Activated naive CD4-positive, alpha-beta T cell treated with anti-CD3 and anti-CD28 coated beads, Interleukin-2, amount 10 ng/mL, durations not matched to agents 7 days and 5 days (primary cell): ENCODE data around the gene HTR3C.
"Not testable (repeated sequence)": the region's sequence is repeated elsewhere in the genome, so short reads cannot be mapped to it uniquely, and the experiment has no call there.

Experiments used
- CTCF ChIA-PET: fragments of 350-600 bp; sonication (Branson Sonifier 250); formaldehyde crosslinking; loops from one replicate; lab custom pipeline; 2021; ENCODE audit warnings: antibody characterized with exemption; lab: Charles Lee
- DNase-seq: peaks from one replicate; pipeline ENCODE4 v3.0.0-alpha.2; 2020
- H3K27ac Mint-ChIP-seq: one replicate; pipeline ENCODE4 v1.8.0; 2021; ENCODE audit warnings: mild to moderate bottlenecking, moderate library complexity, mixed read lengths
- H3K27me3 Mint-ChIP-seq: one replicate; pipeline ENCODE4 v1.8.0; 2021; ENCODE audit warnings: mild to moderate bottlenecking, mixed read lengths
- H3K36me3 Mint-ChIP-seq: one replicate; pipeline ENCODE4 v1.8.0; 2021; ENCODE audit warnings: mixed read lengths
- H3K4me1 Mint-ChIP-seq: one replicate; pipeline ENCODE4 v1.8.0; 2021; ENCODE audit warnings: mixed read lengths
- H3K4me3 Mint-ChIP-seq: one replicate; pipeline ENCODE4 v1.8.0; 2021; ENCODE audit warnings: mild to moderate bottlenecking, moderate library complexity, mixed read lengths
- H3K9me3 Mint-ChIP-seq: one replicate; pipeline ENCODE4 v1.8.0; 2021; ENCODE audit warnings: mixed read lengths

HTR3C gene

GRCh38 chr3:184050217-184050847 is 2.5 kb upstream of the HTR3C start:
- no peak overlapping the region for H3K27ac Mint-ChIP-seq
- peaks cover 34% of the 10 kb centered on the region for H3K27me3 Mint-ChIP-seq
- H3K9me3 Mint-ChIP-seq: no peaks in the 10 kb centered on the region
- DNase-seq: no peak
- H3K4me3 Mint-ChIP-seq: no peak overlapping the region
- no peaks in the 10 kb centered on the region for H3K4me1 Mint-ChIP-seq
- CTCF ChIA-PET: no interaction called here
- no peaks in the 10 kb centered on the region for H3K36me3 Mint-ChIP-seq

GRCh38 chr3:184058029-184058428 is 5.2 kb downstream of the HTR3C start:
- Mint-ChIP-seq H3K4me1 (no peaks in the 10 kb centered on the region), H3K4me3 (no peak overlapping the region), H3K9me3 (no peaks in the 10 kb centered on the region), H3K27me3 (peaks cover 18% of the 10 kb centered on the region), H3K36me3 (no peaks in the 10 kb centered on the region), H3K27ac (no peak overlapping the region)
- CTCF ChIA-PET: no interaction called here
- no peak for DNase-seq

GRCh38 chr3:184059424-184059823 is 6.6 kb downstream of the HTR3C start:
- H3K4me1 Mint-ChIP-seq: no peaks in the 10 kb centered on the region
- no peaks in the 10 kb centered on the region for H3K36me3 Mint-ChIP-seq
- H3K27ac Mint-ChIP-seq: no peak overlapping the region
- H3K27me3 Mint-ChIP-seq: peaks cover 14% of the 10 kb centered on the region
- CTCF ChIA-PET: no interaction called here
- no peak for DNase-seq
- no peak overlapping the region for H3K4me3 Mint-ChIP-seq
- no peaks in the 10 kb centered on the region for H3K9me3 Mint-ChIP-seq

GRCh38 chr3:184062637-184063036 is 9.8 kb downstream of the HTR3C start:
- CTCF ChIA-PET: no interaction called here
- H3K4me1 Mint-ChIP-seq: no peaks in the 10 kb centered on the region
- no peak for DNase-seq
- H3K27ac Mint-ChIP-seq: no peak overlapping the region
- no peaks in the 10 kb centered on the region for H3K36me3 Mint-ChIP-seq
- H3K4me3 Mint-ChIP-seq: no peak overlapping the region
- peaks cover 20% of the 10 kb centered on the region for H3K27me3 Mint-ChIP-seq
- H3K9me3 Mint-ChIP-seq: no peaks in the 10 kb centered on the region

- Mint-ChIP-seq H3K9me3 (peaks cover 8% of the 10 kb centered on the region), H3K36me3 (no peaks in the 10 kb centered on the region), H3K27me3 (peaks cover 16% of the 10 kb centered on the region), H3K4me1 (no peaks in the 10 kb centered on the region), H3K4me3 (no peak overlapping the region), H3K27ac (no peak overlapping the region)
- CTCF ChIA-PET: no interaction called here
- no peak for DNase-seq
Observed at GRCh38 chr3:184066211-184066610, 13.4 kb downstream of the HTR3C start.

GRCh38 chr3:184067573-184068055 is 14.8 kb downstream of the HTR3C start:
- CTCF ChIA-PET: no interaction called here
- no peak overlapping the region for H3K4me3 Mint-ChIP-seq
- no peaks in the 10 kb centered on the region for H3K36me3 Mint-ChIP-seq
- DNase-seq: no peak
- peaks cover 23% of the 10 kb centered on the region for H3K27me3 Mint-ChIP-seq
- H3K9me3 Mint-ChIP-seq: peaks cover 8% of the 10 kb centered on the region
- no peaks in the 10 kb centered on the region for H3K4me1 Mint-ChIP-seq
- no peak overlapping the region for H3K27ac Mint-ChIP-seq

GRCh38 chr3:184068344-184068743 is 15.5 kb downstream of the HTR3C start:
- H3K4me1 Mint-ChIP-seq: no peaks in the 10 kb centered on the region
- CTCF ChIA-PET: no interaction called here
- no peak overlapping the region for H3K4me3 Mint-ChIP-seq
- no peaks in the 10 kb centered on the region for H3K36me3 Mint-ChIP-seq
- H3K27ac Mint-ChIP-seq: no peak overlapping the region
- peaks cover 23% of the 10 kb centered on the region for H3K27me3 Mint-ChIP-seq
- peaks cover 8% of the 10 kb centered on the region for H3K9me3 Mint-ChIP-seq
- no peak for DNase-seq

GRCh38 chr3:184071142-184071541 is 18.3 kb downstream of the HTR3C start:
- H3K27me3 Mint-ChIP-seq: peaks cover 26% of the 10 kb centered on the region
- H3K27ac Mint-ChIP-seq, H3K9me3 Mint-ChIP-seq, H3K36me3 Mint-ChIP-seq, DNase-seq, H3K4me1 Mint-ChIP-seq, H3K4me3 Mint-ChIP-seq, CTCF ChIA-PET: not testable (repeated sequence)

GRCh38 chr3:184073621-184074020 is 20.8 kb downstream of the HTR3C start:
- peaks cover 24% of the 10 kb centered on the region for H3K27me3 Mint-ChIP-seq
- no peak overlapping the region for H3K27ac Mint-ChIP-seq
- no peaks in the 10 kb centered on the region for H3K4me1 Mint-ChIP-seq
- no peak for DNase-seq
- H3K4me3 Mint-ChIP-seq: no peak overlapping the region
- peaks cover 6% of the 10 kb centered on the region for H3K9me3 Mint-ChIP-seq
- CTCF ChIA-PET: no interaction called here
- H3K36me3 Mint-ChIP-seq: no peaks in the 10 kb centered on the region

- CTCF ChIA-PET: no interaction called here
- H3K36me3 Mint-ChIP-seq: no peaks in the 10 kb centered on the region
- peaks cover 21% of the 10 kb centered on the region for H3K27me3 Mint-ChIP-seq
- H3K4me1 Mint-ChIP-seq: no peaks in the 10 kb centered on the region
- no peak overlapping the region for H3K27ac Mint-ChIP-seq
- no peak for DNase-seq
- no peak overlapping the region for H3K4me3 Mint-ChIP-seq
- peaks cover 1% of the 10 kb centered on the region for H3K9me3 Mint-ChIP-seq
Observed at GRCh38 chr3:184075901-184076300, 23.1 kb downstream of the HTR3C start.

GRCh38 chr3:184077881-184078280 is 25.0 kb downstream of the HTR3C start:
- no peak overlapping the region for H3K27ac Mint-ChIP-seq
- H3K4me3 Mint-ChIP-seq: no peak overlapping the region
- no peak for DNase-seq
- CTCF ChIA-PET: no interaction called here
- H3K9me3 Mint-ChIP-seq: no peaks in the 10 kb centered on the region
- no peaks in the 10 kb centered on the region for H3K4me1 Mint-ChIP-seq
- peaks cover 10% of the 10 kb centered on the region for H3K27me3 Mint-ChIP-seq
- H3K36me3 Mint-ChIP-seq: no peaks in the 10 kb centered on the region

GRCh38 chr3:184078851-184079250 is 26.0 kb downstream of the HTR3C start:
- no peak overlapping the region for H3K4me3 Mint-ChIP-seq
- CTCF ChIA-PET: no interaction called here
- peaks cover 10% of the 10 kb centered on the region for H3K27me3 Mint-ChIP-seq
- DNase-seq: no peak
- H3K27ac Mint-ChIP-seq: no peak overlapping the region
- no peaks in the 10 kb centered on the region for H3K4me1 Mint-ChIP-seq
- no peaks in the 10 kb centered on the region for H3K9me3 Mint-ChIP-seq
- no peaks in the 10 kb centered on the region for H3K36me3 Mint-ChIP-seq

GRCh38 chr3:184081116-184081830 is 28.4 kb downstream of the HTR3C start:
- CTCF ChIA-PET: interaction anchor here (1.0 kb wide), 1 partner anchor 185 kb away, joined by 3 read pairs; no protein-coding TSS in a partner anchor
- no peak overlapping the region for H3K4me3 Mint-ChIP-seq

GRCh38 chr3:184082034-184082433 is 29.2 kb downstream of the HTR3C start:
- Mint-ChIP-seq H3K4me3 (no peak overlapping the region), H3K27ac (no peak overlapping the region), H3K4me1 (peaks cover 13% of the 10 kb centered on the region), H3K27me3 (peaks cover 3% of the 10 kb centered on the region), H3K9me3 (peaks cover 18% of the 10 kb centered on the region), H3K36me3 (peaks cover 10% of the 10 kb centered on the region)
- CTCF ChIA-PET: no interaction called here
- DNase-seq: no peak

More at GRCh38 chr3:184081116-184081830, 28.4 kb downstream of the HTR3C start:
- peaks cover 3% of the 10 kb centered on the region for H3K27me3 Mint-ChIP-seq
- no peak for DNase-seq
- no peak overlapping the region for H3K27ac Mint-ChIP-seq
- H3K9me3 Mint-ChIP-seq: peaks cover 15% of the 10 kb centered on the region
- H3K4me1 Mint-ChIP-seq: peaks cover 10% of the 10 kb centered on the region
- peaks cover 10% of the 10 kb centered on the region for H3K36me3 Mint-ChIP-seq

- H3K9me3 Mint-ChIP-seq: peaks cover 18% of the 10 kb centered on the region
- H3K27me3 Mint-ChIP-seq: peaks cover 3% of the 10 kb centered on the region
- CTCF ChIA-PET: no interaction called here
- H3K36me3 Mint-ChIP-seq: peaks cover 12% of the 10 kb centered on the region
- no peak for DNase-seq
- H3K27ac Mint-ChIP-seq: no peak overlapping the region
- peaks cover 13% of the 10 kb centered on the region for H3K4me1 Mint-ChIP-seq
- no peak overlapping the region for H3K4me3 Mint-ChIP-seq
Observed at GRCh38 chr3:184082465-184082864, 29.6 kb downstream of the HTR3C start.
